ENCODE measurements around the gene RITA1.

The RITA1 gene

GRCh38 chr12:113167868-113168267 is 17.7 kb upstream of the RITA1 start:
- Histone ChIP-seq H4K20me1 (ENCODE audit: control insufficient read depth, insufficient read depth, low read depth, low read length) (no peaks in the 10 kb centered on the region), H3K4me3 (ENCODE audit: low read length) (no peak overlapping the region), H3K9me2 (replicated peaks; ENCODE audit: control insufficient read depth, low read length) (no peaks in the 10 kb centered on the region), H3K27ac (ENCODE audit: low read depth, low read length) (no peak overlapping the region), H3K9me3 (ENCODE audit: control insufficient read depth, insufficient read depth, low read length) (no peaks in the 10 kb centered on the region), H3K79me2 (ENCODE audit: control insufficient read depth, low read length) (peaks cover 13% of the 10 kb centered on the region), H3F3A (ENCODE audit: control insufficient read depth, insufficient read depth) (peaks cover 4% of the 10 kb centered on the region; the same call in 1 of the 2 replicates), H3K27me3 (ENCODE audit: control insufficient read depth, low read length) (no peaks in the 10 kb centered on the region), H3K4me2 (ENCODE audit: low read length) (no peak overlapping the region), H3K36me3 (ENCODE audit: control insufficient read depth, low read length) (peaks cover 88% of the 10 kb centered on the region), H3K4me1 (ENCODE audit: control insufficient read depth, low read length) (peaks cover 29% of the 10 kb centered on the region)
- TF ChIP-seq, protein P1, sequence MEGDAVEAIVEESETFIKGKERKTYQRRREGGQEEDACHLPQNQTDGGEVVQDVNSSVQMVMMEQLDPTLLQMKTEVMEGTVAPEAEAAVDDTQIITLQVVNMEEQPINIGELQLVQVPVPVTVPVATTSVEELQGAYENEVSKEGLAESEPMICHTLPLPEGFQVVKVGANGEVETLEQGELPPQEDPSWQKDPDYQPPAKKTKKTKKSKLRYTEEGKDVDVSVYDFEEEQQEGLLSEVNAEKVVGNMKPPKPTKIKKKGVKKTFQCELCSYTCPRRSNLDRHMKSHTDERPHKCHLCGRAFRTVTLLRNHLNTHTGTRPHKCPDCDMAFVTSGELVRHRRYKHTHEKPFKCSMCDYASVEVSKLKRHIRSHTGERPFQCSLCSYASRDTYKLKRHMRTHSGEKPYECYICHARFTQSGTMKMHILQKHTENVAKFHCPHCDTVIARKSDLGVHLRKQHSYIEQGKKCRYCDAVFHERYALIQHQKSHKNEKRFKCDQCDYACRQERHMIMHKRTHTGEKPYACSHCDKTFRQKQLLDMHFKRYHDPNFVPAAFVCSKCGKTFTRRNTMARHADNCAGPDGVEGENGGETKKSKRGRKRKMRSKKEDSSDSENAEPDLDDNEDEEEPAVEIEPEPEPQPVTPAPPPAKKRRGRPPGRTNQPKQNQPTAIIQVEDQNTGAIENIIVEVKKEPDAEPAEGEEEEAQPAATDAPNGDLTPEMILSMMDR (IDR thresholded peaks at IDR 0.05; ENCODE audit: low read depth, low read length, poor library complexity, severe bottlenecking) = no peak
- no peak for TF ChIP-seq EZH2phosphoT487 (IDR thresholded peaks at IDR 0.05; ENCODE audit: borderline replicate concordance, low read length)

DNA sequence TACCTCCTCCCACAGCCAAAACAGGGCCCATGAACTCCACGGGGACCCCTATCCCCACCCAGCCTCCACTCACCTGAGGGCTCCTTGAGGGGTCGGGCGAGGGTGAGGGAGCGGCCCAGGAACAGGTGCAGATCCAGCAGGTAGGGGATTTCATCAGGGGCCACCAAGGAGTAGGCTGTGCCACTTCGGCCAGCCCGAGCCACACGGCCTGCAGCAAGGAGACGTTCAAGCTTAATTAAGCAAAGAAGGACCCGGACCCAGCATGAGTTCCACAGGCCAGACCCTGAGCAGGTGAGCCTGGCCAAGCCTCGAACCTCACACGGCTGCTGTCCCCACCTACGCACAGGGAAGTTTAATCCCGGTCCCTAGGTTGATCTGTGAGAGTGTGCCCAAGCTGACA is 15.8 kb upstream of the RITA1 start:
- no peaks in the 10 kb centered on the region for H3K9me3 ChIP-seq (ENCODE audit: control insufficient read depth, insufficient read depth, low read length)
- no peaks in the 10 kb centered on the region for H3K9me2 ChIP-seq (replicated peaks; ENCODE audit: control insufficient read depth, low read length)
- H3K36me3 ChIP-seq (ENCODE audit: control insufficient read depth, low read length) = peaks cover 93% of the 10 kb centered on the region
- peaks cover 17% of the 10 kb centered on the region for H3K79me2 ChIP-seq (ENCODE audit: control insufficient read depth, low read length)
- TF ChIP-seq, protein P1 (IDR thresholded peaks at IDR 0.05; ENCODE audit: low read depth, low read length, poor library complexity, severe bottlenecking) = no peak
- TF ChIP-seq EZH2phosphoT487 (IDR thresholded peaks at IDR 0.05; ENCODE audit: borderline replicate concordance, low read length) = no peak
- H3F3A ChIP-seq (ENCODE audit: control insufficient read depth, insufficient read depth) = peaks cover 16% of the 10 kb centered on the region
- peaks cover 41% of the 10 kb centered on the region for H3K4me1 ChIP-seq (ENCODE audit: control insufficient read depth, low read length)
- no peak overlapping the region for H3K4me2 ChIP-seq (ENCODE audit: low read length)
- no peak overlapping the region for H3K4me3 ChIP-seq (ENCODE audit: low read length)
- H3K27ac ChIP-seq (ENCODE audit: low read depth, low read length) = 0 out of 2 replicates have a peak overlapping the region, but pooled peaks have one; percentile 92
- no peaks in the 10 kb centered on the region for H4K20me1 ChIP-seq (ENCODE audit: control insufficient read depth, insufficient read depth, low read depth, low read length)
- no peaks in the 10 kb centered on the region for H3K27me3 ChIP-seq (ENCODE audit: control insufficient read depth, low read length)

DNA sequence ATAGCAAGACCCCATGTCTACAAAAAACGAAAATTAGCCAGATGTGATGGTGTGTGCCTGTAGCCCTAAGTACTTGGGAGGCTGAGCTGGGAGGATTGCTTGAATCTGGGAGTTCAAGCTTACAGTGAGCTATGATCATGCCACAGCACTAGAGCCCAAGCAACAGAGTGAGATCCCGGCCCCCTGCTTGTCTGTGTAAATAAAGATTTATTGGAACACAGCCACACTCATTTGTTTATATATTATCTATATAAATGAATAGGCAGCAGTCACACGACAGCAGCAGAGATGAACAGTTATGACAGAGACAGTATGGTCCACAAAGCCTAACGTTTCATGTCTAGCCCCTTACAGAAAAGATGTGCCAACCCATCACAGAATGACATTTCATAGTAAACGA is 15.1 kb upstream of the RITA1 start:
- Histone ChIP-seq H3F3A (ENCODE audit: control insufficient read depth, insufficient read depth) (peaks cover 19% of the 10 kb centered on the region), H3K79me2 (ENCODE audit: control insufficient read depth, low read length) (peaks cover 17% of the 10 kb centered on the region), H3K9me3 (ENCODE audit: control insufficient read depth, insufficient read depth, low read length) (no peaks in the 10 kb centered on the region), H3K27me3 (ENCODE audit: control insufficient read depth, low read length) (no peaks in the 10 kb centered on the region), H3K4me3 (ENCODE audit: low read length) (no peak overlapping the region), H3K4me2 (ENCODE audit: low read length) (no peak overlapping the region), H4K20me1 (ENCODE audit: control insufficient read depth, insufficient read depth, low read depth, low read length) (no peaks in the 10 kb centered on the region), H3K4me1 (ENCODE audit: control insufficient read depth, low read length) (peaks cover 43% of the 10 kb centered on the region), H3K36me3 (ENCODE audit: control insufficient read depth, low read length) (peaks cover 92% of the 10 kb centered on the region), H3K9me2 (replicated peaks; ENCODE audit: control insufficient read depth, low read length) (no peaks in the 10 kb centered on the region), H3K27ac (ENCODE audit: low read depth, low read length) (peak overlapping the region; percentile 92)
- TF ChIP-seq, protein P1 (IDR thresholded peaks at IDR 0.05; ENCODE audit: low read depth, low read length, poor library complexity, severe bottlenecking) = no peak
- TF ChIP-seq EZH2phosphoT487 (IDR thresholded peaks at IDR 0.05; ENCODE audit: borderline replicate concordance, low read length) = no peak
